Measurements from ENCODE around the gene GDA. TPM values are rescaled to one million over a fixed set of nuclear protein-coding genes. Genes with fewer than 3 reads are reported as not detected.

The GDA gene
- total RNA-seq, 1 experiment from 2014 or later: 49.4 TPM

DNA sequence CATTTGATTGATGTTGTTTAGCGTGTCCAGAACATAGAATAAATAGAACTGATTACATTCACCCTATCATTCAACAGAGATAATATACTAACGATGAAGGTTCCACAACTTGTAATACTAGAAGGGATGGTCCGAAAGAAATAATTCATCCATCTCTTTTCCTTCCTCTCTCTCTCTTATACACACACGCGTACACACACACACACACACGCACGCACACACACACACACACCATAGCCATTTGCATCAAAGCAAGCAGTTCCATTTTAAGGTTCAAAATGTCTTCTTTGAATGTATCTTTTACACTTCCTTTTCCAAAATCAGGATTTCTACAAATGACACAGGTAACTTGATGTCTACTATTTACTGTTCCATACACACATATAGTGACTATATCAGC lies 887 bp downstream of the GDA start:
- H3K79me2 ChIP-seq (ENCODE audit: insufficient read depth, low read length): peaks cover 51% of the 10 kb centered on the region
- no peaks in the 10 kb centered on the region for H3K9me3 ChIP-seq (ENCODE audit: control insufficient read depth in 1 of 2, insufficient read depth in 1 of 2, low read depth in 1 of 2, low read length in 2 of 2)
- BruUV-seq (replicated peaks): no TSS peak
- POLR2A ChIA-PET: no interaction called here
- H4K20me1 ChIP-seq (ENCODE audit: insufficient read depth): peaks cover 8% of the 10 kb centered on the region; the same call in 1 of the 2 replicates
- H3K27me3 ChIP-seq (ENCODE audit: insufficient read depth, low read length): no peaks in the 10 kb centered on the region
- H2AFZ ChIP-seq (ENCODE audit: low read depth, low read length, poor library complexity, severe bottlenecking): no peak overlapping the region
- TF ChIP-seq, protein P1, sequence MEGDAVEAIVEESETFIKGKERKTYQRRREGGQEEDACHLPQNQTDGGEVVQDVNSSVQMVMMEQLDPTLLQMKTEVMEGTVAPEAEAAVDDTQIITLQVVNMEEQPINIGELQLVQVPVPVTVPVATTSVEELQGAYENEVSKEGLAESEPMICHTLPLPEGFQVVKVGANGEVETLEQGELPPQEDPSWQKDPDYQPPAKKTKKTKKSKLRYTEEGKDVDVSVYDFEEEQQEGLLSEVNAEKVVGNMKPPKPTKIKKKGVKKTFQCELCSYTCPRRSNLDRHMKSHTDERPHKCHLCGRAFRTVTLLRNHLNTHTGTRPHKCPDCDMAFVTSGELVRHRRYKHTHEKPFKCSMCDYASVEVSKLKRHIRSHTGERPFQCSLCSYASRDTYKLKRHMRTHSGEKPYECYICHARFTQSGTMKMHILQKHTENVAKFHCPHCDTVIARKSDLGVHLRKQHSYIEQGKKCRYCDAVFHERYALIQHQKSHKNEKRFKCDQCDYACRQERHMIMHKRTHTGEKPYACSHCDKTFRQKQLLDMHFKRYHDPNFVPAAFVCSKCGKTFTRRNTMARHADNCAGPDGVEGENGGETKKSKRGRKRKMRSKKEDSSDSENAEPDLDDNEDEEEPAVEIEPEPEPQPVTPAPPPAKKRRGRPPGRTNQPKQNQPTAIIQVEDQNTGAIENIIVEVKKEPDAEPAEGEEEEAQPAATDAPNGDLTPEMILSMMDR (IDR thresholded peaks at IDR 0.05 in 2 of 3, conservative IDR thresholded peaks at IDR 0.05 in 1 of 3; ENCODE audit: borderline replicate concordance in 1 of 3, insufficient read depth in 1 of 3, low read depth in 2 of 3, low read length in 2 of 3): no peak
- TF ChIP-seq, protein P2, sequence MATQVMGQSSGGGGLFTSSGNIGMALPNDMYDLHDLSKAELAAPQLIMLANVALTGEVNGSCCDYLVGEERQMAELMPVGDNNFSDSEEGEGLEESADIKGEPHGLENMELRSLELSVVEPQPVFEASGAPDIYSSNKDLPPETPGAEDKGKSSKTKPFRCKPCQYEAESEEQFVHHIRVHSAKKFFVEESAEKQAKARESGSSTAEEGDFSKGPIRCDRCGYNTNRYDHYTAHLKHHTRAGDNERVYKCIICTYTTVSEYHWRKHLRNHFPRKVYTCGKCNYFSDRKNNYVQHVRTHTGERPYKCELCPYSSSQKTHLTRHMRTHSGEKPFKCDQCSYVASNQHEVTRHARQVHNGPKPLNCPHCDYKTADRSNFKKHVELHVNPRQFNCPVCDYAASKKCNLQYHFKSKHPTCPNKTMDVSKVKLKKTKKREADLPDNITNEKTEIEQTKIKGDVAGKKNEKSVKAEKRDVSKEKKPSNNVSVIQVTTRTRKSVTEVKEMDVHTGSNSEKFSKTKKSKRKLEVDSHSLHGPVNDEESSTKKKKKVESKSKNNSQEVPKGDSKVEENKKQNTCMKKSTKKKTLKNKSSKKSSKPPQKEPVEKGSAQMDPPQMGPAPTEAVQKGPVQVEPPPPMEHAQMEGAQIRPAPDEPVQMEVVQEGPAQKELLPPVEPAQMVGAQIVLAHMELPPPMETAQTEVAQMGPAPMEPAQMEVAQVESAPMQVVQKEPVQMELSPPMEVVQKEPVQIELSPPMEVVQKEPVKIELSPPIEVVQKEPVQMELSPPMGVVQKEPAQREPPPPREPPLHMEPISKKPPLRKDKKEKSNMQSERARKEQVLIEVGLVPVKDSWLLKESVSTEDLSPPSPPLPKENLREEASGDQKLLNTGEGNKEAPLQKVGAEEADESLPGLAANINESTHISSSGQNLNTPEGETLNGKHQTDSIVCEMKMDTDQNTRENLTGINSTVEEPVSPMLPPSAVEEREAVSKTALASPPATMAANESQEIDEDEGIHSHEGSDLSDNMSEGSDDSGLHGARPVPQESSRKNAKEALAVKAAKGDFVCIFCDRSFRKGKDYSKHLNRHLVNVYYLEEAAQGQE (IDR thresholded peaks at IDR 0.05; ENCODE audit: low read depth): no peak
- no peak for TF ChIP-seq EGR1 (IDR thresholded peaks at IDR 0.05; ENCODE audit: low read depth)
- no peak for TF ChIP-seq CBX3 (IDR thresholded peaks at IDR 0.05; ENCODE audit: low read depth)
- TF ChIP-seq JUND (IDR thresholded peaks at IDR 0.05): no peak
- TF ChIP-seq ELF1 (IDR thresholded peaks at IDR 0.05; ENCODE audit: borderline replicate concordance, low read depth): no peak
- no peak for TF ChIP-seq FOSL1 (IDR thresholded peaks at IDR 0.05; ENCODE audit: low read depth)
- TF ChIP-seq POLR2AphosphoS5 (IDR thresholded peaks at IDR 0.05; ENCODE audit: low read depth, low read length): no peak
- no peak for TF ChIP-seq EZH2phosphoT487 (IDR thresholded peaks at IDR 0.05; ENCODE audit: borderline replicate concordance)
- intact Hi-C loops (cut with micrococcal nuclease): no loop called here
- no peak for DNase-seq (ENCODE audit: low read depth, low spot score)
- RAD21 ChIA-PET (ENCODE audit: low non-redundant PET in 1 of 2, low total read pairs in 2 of 2, uncharacterized antibody in 2 of 2, unreplicated experiment in 2 of 2): no interaction called here
- peak overlapping the region; percentile 79 to 84 for H3K4me3 ChIP-seq (replicated peaks in 1 of 2; ENCODE audit: low read depth in 1 of 2, low read length in 2 of 2)
- CTCF ChIA-PET: no interaction called here
- peak overlapping the region; percentile 84 for H3K27ac ChIP-seq (ENCODE audit: low read depth, low read length)
- H3K36me3 ChIP-seq (ENCODE audit: control insufficient read depth in 1 of 2, insufficient read depth in 2 of 2, low read length in 2 of 2): peaks cover 0 to 6% of the 10 kb centered on the region in 2 experiments; a peak in 1 of 4 replicates
- peak overlapping the region; percentile 77 for H3K4me2 ChIP-seq (ENCODE audit: low read length)
- no peak for ATAC-seq
- H3K9me2 ChIP-seq (ENCODE audit: insufficient read depth): no peaks in the 10 kb centered on the region
- H3K4me1 ChIP-seq (ENCODE audit: control insufficient read depth in 1 of 2, insufficient read depth in 2 of 2, low read length in 2 of 2): peaks cover 48 to 75% of the 10 kb centered on the region in 2 experiments
- H3K9ac ChIP-seq (ENCODE audit: low read length): peak overlapping the region; percentile 96
